WI38 (cell line): Measurements from ENCODE around the gene PHF3.

Experiments
- H3K4me3 ChIP-seq: 2 replicates; pipeline ENCODE4 v1.5.1; 2011; ENCODE audit warnings: low read depth, mild to moderate bottlenecking, control low read depth, low read length
- CTCF ChIP-seq: IDR thresholded peaks from 2 replicates; pipeline ENCODE4 v1.5.1; 2012; ENCODE audit warnings: low read depth, mild to moderate bottlenecking, control low read depth, low read length

The PHF3 gene

DNA sequence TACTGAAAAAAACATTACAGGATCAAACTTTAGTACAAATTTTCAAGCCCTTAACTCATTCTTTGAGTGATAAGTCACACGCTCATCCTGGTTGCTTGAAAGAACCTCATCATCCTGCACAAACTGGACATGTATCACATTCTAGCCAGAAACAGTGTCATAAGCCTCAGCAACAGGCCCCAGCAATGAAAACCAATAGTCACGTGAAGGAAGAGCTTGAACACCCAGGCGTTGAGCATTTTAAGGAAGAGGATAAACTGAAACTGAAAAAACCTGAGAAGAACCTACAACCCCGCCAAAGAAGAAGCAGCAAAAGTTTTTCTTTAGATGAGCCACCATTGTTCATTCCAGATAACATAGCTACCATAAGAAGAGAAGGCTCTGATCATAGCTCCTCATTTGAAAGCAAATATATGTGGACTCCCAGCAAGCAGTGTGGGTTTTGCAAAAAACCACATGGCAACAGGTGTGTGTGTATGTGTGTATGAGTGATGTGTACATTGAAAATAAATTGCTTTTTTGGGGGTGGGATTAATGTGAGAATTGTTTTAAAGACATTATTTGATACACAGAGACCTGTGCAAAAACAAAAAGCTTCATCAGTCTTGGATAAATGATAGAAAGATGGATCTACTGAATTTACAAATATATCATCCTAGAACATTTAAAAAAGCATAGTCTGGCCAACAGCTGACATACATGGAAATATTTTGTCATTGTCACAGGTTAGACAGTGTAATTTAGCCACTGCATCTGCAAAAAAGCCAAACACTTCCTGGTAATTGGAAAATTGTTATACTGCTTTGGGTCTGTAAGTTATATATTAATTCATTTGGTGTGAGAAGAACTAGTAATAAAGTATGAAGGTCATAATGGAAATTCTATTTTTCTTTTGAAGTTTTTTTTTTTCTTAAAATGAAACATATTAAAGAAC is 50.1 kb downstream of the PHF3 start:
- H3K4me3 ChIP-seq = no peak overlapping the region
- no peak for TF ChIP-seq CTCF

- no peak overlapping the region for H3K4me3 ChIP-seq
- TF ChIP-seq CTCF = no peak
These were observed 53.8 kb downstream of the PHF3 start for GRCh38 chr6:63689421-63689820.

DNA sequence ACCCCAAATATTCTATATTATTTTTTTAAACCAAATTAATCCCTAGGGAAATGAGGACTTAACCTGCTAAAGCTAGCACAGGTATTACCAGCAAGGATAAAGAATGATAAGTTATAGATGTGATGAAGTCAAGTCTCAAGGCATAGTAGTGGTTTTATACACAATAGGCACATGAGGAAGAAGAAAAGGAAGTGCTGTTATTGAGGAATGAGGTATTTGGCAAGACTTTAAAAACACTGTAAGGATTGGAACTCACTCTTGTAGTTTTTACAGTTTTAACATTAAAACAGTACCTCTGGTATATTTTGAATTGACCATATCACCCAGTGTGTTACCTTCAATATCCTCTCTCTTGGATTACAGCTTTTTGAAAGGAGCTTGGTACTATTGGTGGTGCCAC is 54.6 kb downstream of the PHF3 start:
- H3K4me3 ChIP-seq = no peak overlapping the region
- TF ChIP-seq CTCF = no peak

- H3K4me3 ChIP-seq = no peak overlapping the region
- TF ChIP-seq CTCF = no peak
These were observed 70.1 kb downstream of the PHF3 start for GRCh38 chr6:63705707-63706106.

- H3K4me3 ChIP-seq = no peak overlapping the region
- TF ChIP-seq CTCF = no peak
These were observed 71.0 kb downstream of the PHF3 start for GRCh38 chr6:63706630-63707029.

- no peak for TF ChIP-seq CTCF
- H3K4me3 ChIP-seq = no peak overlapping the region
These were observed 73.0 kb downstream of the PHF3 start for GRCh38 chr6:63708631-63709030.

- H3K4me3 ChIP-seq = no peak overlapping the region
These were observed 73.5 kb downstream of the PHF3 start for GRCh38 chr6:63709148-63709547.

More at GRCh38 chr6:63709148-63709547, 73.5 kb downstream of the PHF3 start:
- TF ChIP-seq CTCF = no peak
